ENCODE data around the gene SLC29A1.

DNA sequence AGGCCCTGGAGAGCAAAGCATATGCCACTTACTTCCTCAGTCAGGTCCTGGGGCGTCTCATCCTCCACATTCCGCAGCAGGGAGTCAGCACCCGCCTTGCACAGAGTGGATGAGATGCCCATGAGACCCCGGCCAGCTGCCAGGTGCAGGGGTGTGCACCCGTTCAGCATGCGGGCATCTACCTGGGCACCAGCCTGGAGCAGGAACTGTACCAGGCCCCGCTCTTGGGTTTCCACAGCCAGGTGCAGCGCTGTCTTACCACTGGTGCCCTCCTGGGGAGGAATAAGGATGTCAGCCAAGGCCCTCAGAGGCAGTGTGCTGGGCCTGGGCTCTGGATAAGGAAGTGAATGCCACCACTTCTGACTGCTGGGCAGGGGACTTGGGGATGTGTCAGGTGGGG is 36.6 kb downstream of the SLC29A1 start:
- TF ChIP-seq, protein P1, sequence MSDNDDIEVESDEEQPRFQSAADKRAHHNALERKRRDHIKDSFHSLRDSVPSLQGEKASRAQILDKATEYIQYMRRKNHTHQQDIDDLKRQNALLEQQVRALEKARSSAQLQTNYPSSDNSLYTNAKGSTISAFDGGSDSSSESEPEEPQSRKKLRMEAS (IDR thresholded peaks at IDR 0.05; ENCODE audit: insufficient read depth, insufficient read length): no peak
- TF ChIP-seq, protein P2, sequence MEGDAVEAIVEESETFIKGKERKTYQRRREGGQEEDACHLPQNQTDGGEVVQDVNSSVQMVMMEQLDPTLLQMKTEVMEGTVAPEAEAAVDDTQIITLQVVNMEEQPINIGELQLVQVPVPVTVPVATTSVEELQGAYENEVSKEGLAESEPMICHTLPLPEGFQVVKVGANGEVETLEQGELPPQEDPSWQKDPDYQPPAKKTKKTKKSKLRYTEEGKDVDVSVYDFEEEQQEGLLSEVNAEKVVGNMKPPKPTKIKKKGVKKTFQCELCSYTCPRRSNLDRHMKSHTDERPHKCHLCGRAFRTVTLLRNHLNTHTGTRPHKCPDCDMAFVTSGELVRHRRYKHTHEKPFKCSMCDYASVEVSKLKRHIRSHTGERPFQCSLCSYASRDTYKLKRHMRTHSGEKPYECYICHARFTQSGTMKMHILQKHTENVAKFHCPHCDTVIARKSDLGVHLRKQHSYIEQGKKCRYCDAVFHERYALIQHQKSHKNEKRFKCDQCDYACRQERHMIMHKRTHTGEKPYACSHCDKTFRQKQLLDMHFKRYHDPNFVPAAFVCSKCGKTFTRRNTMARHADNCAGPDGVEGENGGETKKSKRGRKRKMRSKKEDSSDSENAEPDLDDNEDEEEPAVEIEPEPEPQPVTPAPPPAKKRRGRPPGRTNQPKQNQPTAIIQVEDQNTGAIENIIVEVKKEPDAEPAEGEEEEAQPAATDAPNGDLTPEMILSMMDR (IDR thresholded peaks at IDR 0.05; ENCODE audit: extremely low read depth in 1 of 2, insufficient read depth in 1 of 2, low read depth in 1 of 2, low read length in 2 of 2): no peak
- no peak for TF ChIP-seq MYC (IDR thresholded peaks at IDR 0.05; ENCODE audit: low read depth, low read length)
- TF ChIP-seq POLR2A (IDR thresholded peaks at IDR 0.05; ENCODE audit: low read depth, low read length): no peak
- TF ChIP-seq JUN (IDR thresholded peaks at IDR 0.05; ENCODE audit: borderline replicate concordance, insufficient read depth, insufficient read length, low read depth): no peak
- no peak for TF ChIP-seq POLR2AphosphoS5 (IDR thresholded peaks at IDR 0.05; ENCODE audit: insufficient read depth, low read depth, low read length)
- TF ChIP-seq FOS (IDR thresholded peaks at IDR 0.05; ENCODE audit: borderline replicate concordance, insufficient read depth, low read length): no peak
